NCI-H128 (cell line): ENCODE results near the gene GNAL.
"Not testable (repeated sequence)": the region's sequence is repeated elsewhere in the genome, so short reads cannot be mapped to it uniquely, and the experiment has no call there.

Experiments used
- DNase-seq: peaks from one replicate; lab custom pipeline; 2025; ENCODE audit not compliant: unreplicated experiment; lab: John Stamatoyannopoulos, UW

The GNAL gene

GRCh38 chr18:11668441-11669169, 20.5 kb upstream of the GNAL start:
- DNase-seq: no peak

- no peak for DNase-seq
These were observed 19.7 kb upstream of the GNAL start for GRCh38 chr18:11669271-11669947.

- no peak for DNase-seq
These were observed 19.2 kb upstream of the GNAL start for GRCh38 chr18:11669948-11670275.

GRCh38 chr18:11671156-11671555, 17.9 kb upstream of the GNAL start:
- DNase-seq: no peak

GRCh38 chr18:11672198-11672597, 16.9 kb upstream of the GNAL start:
- DNase-seq: no peak

- no peak for DNase-seq
These were observed 16.1 kb upstream of the GNAL start for GRCh38 chr18:11672846-11673454.

GRCh38 chr18:11673560-11673959, 15.5 kb upstream of the GNAL start:
- no peak for DNase-seq

- DNase-seq: no peak
These were observed 14.9 kb upstream of the GNAL start for GRCh38 chr18:11674119-11674518.

GRCh38 chr18:11676386-11676785, 12.7 kb upstream of the GNAL start:
- no peak for DNase-seq

GRCh38 chr18:11676867-11677266, 12.2 kb upstream of the GNAL start:
- no peak for DNase-seq

- DNase-seq: no peak
These were observed 10.9 kb upstream of the GNAL start for GRCh38 chr18:11678211-11678610.

GRCh38 chr18:11689669-11690565, 853 bp downstream of the GNAL start:
- DNase-seq: peak; percentile 5

- DNase-seq: not testable (repeated sequence)
These were observed 1.6 kb downstream of the GNAL start for GRCh38 chr18:11690660-11691059.

- no peak for DNase-seq
These were observed 6.7 kb downstream of the GNAL start for GRCh38 chr18:11695736-11696135.

- no peak for DNase-seq
These were observed 7.4 kb downstream of the GNAL start for GRCh38 chr18:11696451-11696850.

GRCh38 chr18:11700876-11701275, 11.8 kb downstream of the GNAL start:
- DNase-seq: no peak

GRCh38 chr18:11710578-11710977, 21.5 kb downstream of the GNAL start:
- no peak for DNase-seq

- DNase-seq: no peak
These were observed 24.7 kb downstream of the GNAL start for GRCh38 chr18:11713756-11714155.

GRCh38 chr18:11714244-11714918, 25.3 kb downstream of the GNAL start:
- DNase-seq: no peak

- not testable (repeated sequence) for DNase-seq
These were observed 27.8 kb downstream of the GNAL start for GRCh38 chr18:11716767-11717315.

- no peak for DNase-seq
These were observed 30.0 kb downstream of the GNAL start for GRCh38 chr18:11719050-11719449.
